A549 (cell line): ENCODE results near the gene AFDN.

Experiments used
- MAZ ChIP-seq: fragments of 150-350 bp; IDR thresholded peaks from 2 replicates; pipeline ENCODE4 v1.6.1; 2014; ENCODE audit warnings: antibody characterized with exemption, low read depth, low read length, borderline replicate concordance
- POLR2A ChIP-seq: IDR thresholded peaks from 2 replicates; pipeline ENCODE4 v1.6.1; 2012; ENCODE audit warnings: mild to moderate bottlenecking, low read length

GRCh38 chr6:167976708-167977107 lies 150.0 kb downstream of the AFDN start:
- TF ChIP-seq MAZ (no peak), POLR2A (no peak)
